Fibroblast of lung (primary cell): ENCODE results near the gene NEXN.

Experiments
- EZH2 ChIP-seq: IDR thresholded peaks from 2 replicates; pipeline ENCODE4 v1.5.1; 2012; ENCODE audit warnings: low read length, control low read depth, mild to moderate bottlenecking; ENCODE audit errors: missing control alignments
- TF ChIP-seq, protein P1 (sequence below), 2 donors: IDR thresholded peaks in 1 of 2; conservative IDR thresholded peaks in 1 of 2; 1 replicate in 1 of 2; 2 replicates in 1 of 2; pipeline ENCODE4 v1.5.1; 2011 to 2012; ENCODE audit warnings: low read length in 2 of 2, control low read depth in 1 of 2, inconsistent platforms in 1 of 2, low read depth in 1 of 2, mild to moderate bottlenecking in 1 of 2

GRCh38 chr1:77954521-77954920 is 66.1 kb downstream of the NEXN start:
- TF ChIP-seq, protein P1, sequence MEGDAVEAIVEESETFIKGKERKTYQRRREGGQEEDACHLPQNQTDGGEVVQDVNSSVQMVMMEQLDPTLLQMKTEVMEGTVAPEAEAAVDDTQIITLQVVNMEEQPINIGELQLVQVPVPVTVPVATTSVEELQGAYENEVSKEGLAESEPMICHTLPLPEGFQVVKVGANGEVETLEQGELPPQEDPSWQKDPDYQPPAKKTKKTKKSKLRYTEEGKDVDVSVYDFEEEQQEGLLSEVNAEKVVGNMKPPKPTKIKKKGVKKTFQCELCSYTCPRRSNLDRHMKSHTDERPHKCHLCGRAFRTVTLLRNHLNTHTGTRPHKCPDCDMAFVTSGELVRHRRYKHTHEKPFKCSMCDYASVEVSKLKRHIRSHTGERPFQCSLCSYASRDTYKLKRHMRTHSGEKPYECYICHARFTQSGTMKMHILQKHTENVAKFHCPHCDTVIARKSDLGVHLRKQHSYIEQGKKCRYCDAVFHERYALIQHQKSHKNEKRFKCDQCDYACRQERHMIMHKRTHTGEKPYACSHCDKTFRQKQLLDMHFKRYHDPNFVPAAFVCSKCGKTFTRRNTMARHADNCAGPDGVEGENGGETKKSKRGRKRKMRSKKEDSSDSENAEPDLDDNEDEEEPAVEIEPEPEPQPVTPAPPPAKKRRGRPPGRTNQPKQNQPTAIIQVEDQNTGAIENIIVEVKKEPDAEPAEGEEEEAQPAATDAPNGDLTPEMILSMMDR (conservative IDR thresholded peaks at IDR 0.05 in 1 of 2, IDR thresholded peaks at IDR 0.05 in 1 of 2; ENCODE audit: low read depth in 1 of 2, low read length in 2 of 2), result no peak
- TF ChIP-seq EZH2, result no peak
